Fibroblast of lung (primary cell): Measurements from ENCODE around the gene MINDY1. TPM values are rescaled to one million over a fixed set of nuclear protein-coding genes. Genes with fewer than 3 reads are reported as not detected.
A peak's percentile ranks its signal among the peaks of the same experiment; 100 is the strongest.

Experiments
- DNase-seq, 2 donors: peaks; one replicate each; pipeline versions ENCODE4 v3.0.0 to v3.0.0-alpha.2; 2010; ENCODE audit warnings: low read depth in 2 of 2
- H2AFZ ChIP-seq: 2 replicates; pipeline ENCODE4 v1.5.1; 2012; ENCODE audit warnings: low read length, control low read depth, inconsistent platforms
- H3K27ac ChIP-seq: 2 replicates; pipeline ENCODE4 v1.5.1; 2011; ENCODE audit warnings: low read length, control low read depth; ENCODE audit not compliant: insufficient read depth
- H3K27me3 ChIP-seq: 2 replicates; pipeline ENCODE4 v1.5.1; 2011; ENCODE audit warnings: mild to moderate bottlenecking, low read length; ENCODE audit not compliant: control insufficient read depth, insufficient read depth
- H3K36me3 ChIP-seq: 2 replicates; pipeline ENCODE4 v1.5.1; 2011; ENCODE audit warnings: low read length; ENCODE audit not compliant: control insufficient read depth, insufficient read depth
- H3K4me1 ChIP-seq: 2 replicates; pipeline ENCODE4 v1.5.1; 2011; ENCODE audit warnings: low read length; ENCODE audit not compliant: control insufficient read depth, insufficient read depth; ENCODE audit errors: extremely low read depth
- H3K4me2 ChIP-seq: 2 replicates; pipeline ENCODE4 v1.5.1; 2011; ENCODE audit warnings: low read length, control low read depth; ENCODE audit not compliant: insufficient read depth; ENCODE audit errors: extremely low read depth
- H3K4me3 ChIP-seq, 4 experiments: fragments of 200-600 bp in 1 of 4; sonication (generic) in 1 of 4; replicated peaks in 1 of 4; 2 replicates each; pipeline ENCODE4 v1.5.1; 2011 to 2016; ENCODE audit warnings: low read length in 4 of 4, low read depth in 3 of 4, mild to moderate bottlenecking in 3 of 4, control low read depth in 2 of 4, inconsistent platforms in 1 of 4, mixed read lengths in 1 of 4; ENCODE audit not compliant: insufficient read depth in 1 of 4; ENCODE audit errors: control extremely low read depth in 1 of 4
- H3K79me2 ChIP-seq: 2 replicates; pipeline ENCODE4 v1.5.1; 2012; ENCODE audit warnings: mild to moderate bottlenecking, low read length, inconsistent platforms; ENCODE audit not compliant: control insufficient read depth, insufficient read depth
- H3K9ac ChIP-seq: 2 replicates; pipeline ENCODE4 v1.5.1; 2011; ENCODE audit warnings: mild to moderate bottlenecking, low read length, control low read depth; ENCODE audit not compliant: insufficient read depth
- H3K9me3 ChIP-seq: 2 replicates; pipeline ENCODE4 v1.5.1; 2012; ENCODE audit warnings: low read depth, low read length; ENCODE audit not compliant: control insufficient read depth, insufficient read depth
- H4K20me1 ChIP-seq: 2 replicates; pipeline ENCODE4 v1.5.1; 2011; ENCODE audit warnings: low read length; ENCODE audit not compliant: control insufficient read depth, insufficient read depth; ENCODE audit errors: extremely low read depth
- CTCF ChIP-seq, 2 donors: IDR thresholded peaks in 1 of 2; conservative IDR thresholded peaks in 1 of 2; 1 replicate in 1 of 2; 2 replicates in 1 of 2; pipeline ENCODE4 v1.5.1; 2011 to 2012; ENCODE audit warnings: low read length in 2 of 2, control low read depth in 1 of 2, inconsistent platforms in 1 of 2, low read depth in 1 of 2, mild to moderate bottlenecking in 1 of 2
- EZH2 ChIP-seq: IDR thresholded peaks from 2 replicates; pipeline ENCODE4 v1.5.1; 2012; ENCODE audit warnings: low read length, control low read depth, mild to moderate bottlenecking; ENCODE audit errors: missing control alignments
- polyA plus RNA-seq, 2 donors: library from polyadenylated mRNA; depleted of rRNA in 1 of 2; stranded (reverse) in 1 of 2; unstranded in 1 of 2; fragments of >200 nt; gene quantifications; 2 replicates each; pipeline ENCODE4 v1.2.1, GENCODE V29; 2011 to 2012; ENCODE audit warnings: missing spikeins in 1 of 2
- total RNA-seq: library from RNA; depleted of rRNA; stranded (reverse); fragments of >200 nt; gene quantifications from 2 replicates; pipeline ENCODE4 v1.2.1, GENCODE V29; 2014

Gene MINDY1
- total and polyA plus RNA-seq, 2 donors (not counting 1 experiment from before 2014, with no cell fraction given): 11.7 to 17.3 TPM

DNA sequence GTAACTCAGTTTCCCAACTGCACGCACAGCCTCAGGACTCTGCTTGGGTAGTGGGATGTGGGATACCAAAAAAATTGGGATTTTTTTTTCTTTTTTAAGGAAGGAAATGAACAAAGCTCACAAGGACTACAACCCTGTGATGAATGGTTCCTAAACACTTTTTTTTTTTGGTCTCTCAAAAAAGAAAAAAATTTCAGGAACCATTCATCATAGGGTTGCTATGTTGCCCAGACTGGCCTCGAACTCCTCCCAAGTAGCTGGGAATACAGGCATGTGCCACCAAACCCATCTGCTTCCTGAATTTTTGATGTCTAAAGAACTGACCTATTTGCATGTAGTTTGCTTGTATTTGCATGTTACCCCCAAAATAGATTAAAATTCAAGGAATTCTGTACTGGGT lies 6.8 kb downstream of the MINDY1 start:
- no peak for DNase-seq
- no peak for TF ChIP-seq CTCF (conservative IDR thresholded peaks at IDR 0.05 in 1 of 2, IDR thresholded peaks at IDR 0.05 in 1 of 2; ENCODE audit: low read depth in 1 of 2, low read length in 2 of 2)
- TF ChIP-seq EZH2: no peak

DNA sequence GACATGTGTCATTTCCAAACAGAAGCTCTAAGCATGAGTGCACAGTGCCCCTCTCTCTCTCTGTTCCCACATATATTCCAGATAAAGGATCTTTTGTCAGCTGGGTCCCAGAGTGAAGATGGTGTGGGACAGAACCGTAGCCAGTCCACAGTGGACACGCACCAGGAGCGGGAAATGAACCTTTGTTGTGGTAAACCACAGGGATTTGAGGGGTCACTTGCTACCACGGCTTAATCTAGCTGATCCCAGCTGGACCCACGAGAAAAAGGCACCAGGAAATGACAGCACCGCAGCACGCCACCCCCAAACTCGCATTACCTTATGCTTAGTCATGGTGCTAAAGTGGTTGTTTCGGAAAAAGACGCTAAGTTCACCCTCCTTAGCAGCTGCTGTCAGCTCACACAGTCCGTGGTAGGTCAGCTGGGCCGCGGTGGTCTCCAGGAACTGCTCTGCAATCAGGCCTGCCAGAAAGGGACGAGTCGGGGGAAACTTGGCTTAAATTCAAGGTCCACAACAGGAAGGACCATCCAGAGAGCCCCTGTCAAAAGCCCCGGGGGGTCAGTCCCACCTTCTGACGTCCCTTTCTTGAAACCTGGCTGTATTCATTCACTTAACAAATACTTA lies 7.5 kb downstream of the MINDY1 start:
- Histone ChIP-seq H3K36me3 (peaks cover 5% of the 10 kb centered on the region), H3K9ac (no peak overlapping the region), H3K9me3 (no peaks in the 10 kb centered on the region), H3K27ac (no peak overlapping the region), H4K20me1 (no peaks in the 10 kb centered on the region), H3K27me3 (no peaks in the 10 kb centered on the region), H3K4me1 (no peaks in the 10 kb centered on the region), H2AFZ (no peak overlapping the region), H3K4me2 (no peak overlapping the region), H3K4me3 (no peak overlapping the region), H3K79me2 (no peaks in the 10 kb centered on the region)
- TF ChIP-seq CTCF (conservative IDR thresholded peaks at IDR 0.05 in 1 of 2, IDR thresholded peaks at IDR 0.05 in 1 of 2; ENCODE audit: low read depth in 1 of 2, low read length in 2 of 2) (no peak), EZH2 (no peak)
- peak; percentile 59 to 93 for DNase-seq

More for the DNA sequence above, 6.8 kb downstream of the MINDY1 start:
- Histone ChIP-seq H3K27me3 (no peaks in the 10 kb centered on the region), H3K4me2 (no peak overlapping the region), H3K4me1 (no peaks in the 10 kb centered on the region), H3K9ac (no peak overlapping the region), H3K4me3 (no peak overlapping the region), H3K9me3 (no peaks in the 10 kb centered on the region), H4K20me1 (no peaks in the 10 kb centered on the region), H3K79me2 (no peaks in the 10 kb centered on the region), H2AFZ (no peak overlapping the region), H3K27ac (no peak overlapping the region), H3K36me3 (peaks cover 5% of the 10 kb centered on the region)

DNA sequence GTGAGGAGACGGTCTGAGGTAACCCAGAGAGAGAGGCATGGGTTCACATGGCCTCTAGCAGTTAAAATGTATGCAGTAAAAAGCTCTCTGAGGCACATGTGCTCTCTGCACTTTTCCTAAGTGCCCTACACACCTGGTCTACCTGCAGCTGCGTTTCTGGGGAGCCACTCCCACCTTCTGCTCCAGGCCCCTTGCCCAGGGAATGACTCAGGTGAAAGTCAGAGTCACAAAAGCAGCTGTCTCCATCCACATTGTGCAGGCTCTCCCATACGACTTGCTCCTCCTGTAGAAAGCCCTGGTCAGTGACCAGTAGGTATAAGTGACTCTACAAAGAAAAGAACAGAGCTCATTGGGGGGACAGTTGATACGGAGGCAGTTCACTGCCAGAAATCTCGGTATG lies 8.8 kb downstream of the MINDY1 start:
- TF ChIP-seq CTCF (conservative IDR thresholded peaks at IDR 0.05 in 1 of 2, IDR thresholded peaks at IDR 0.05 in 1 of 2; ENCODE audit: low read depth in 1 of 2, low read length in 2 of 2) (no peak), EZH2 (no peak)
- no peaks in the 10 kb centered on the region for H3K9me3 ChIP-seq
- DNase-seq: no peak

More for the DNA sequence above, 8.8 kb downstream of the MINDY1 start:
- Histone ChIP-seq H4K20me1 (no peaks in the 10 kb centered on the region), H3K27me3 (no peaks in the 10 kb centered on the region), H3K4me1 (no peaks in the 10 kb centered on the region), H2AFZ (no peak overlapping the region), H3K4me3 (no peak overlapping the region), H3K36me3 (peaks cover 5% of the 10 kb centered on the region), H3K9ac (no peak overlapping the region), H3K79me2 (no peaks in the 10 kb centered on the region), H3K27ac (no peak overlapping the region), H3K4me2 (no peak overlapping the region)
